Measurements from ENCODE around the gene CSNK2A1. TPM values are rescaled to one million over a fixed set of nuclear protein-coding genes. Genes with fewer than 3 reads are reported as not detected.
A peak's percentile ranks its signal among the peaks of the same experiment; 100 is the strongest.

The CSNK2A1 gene
- total RNA-seq, 1 donor from 2014 or later: 207 TPM

DNA sequence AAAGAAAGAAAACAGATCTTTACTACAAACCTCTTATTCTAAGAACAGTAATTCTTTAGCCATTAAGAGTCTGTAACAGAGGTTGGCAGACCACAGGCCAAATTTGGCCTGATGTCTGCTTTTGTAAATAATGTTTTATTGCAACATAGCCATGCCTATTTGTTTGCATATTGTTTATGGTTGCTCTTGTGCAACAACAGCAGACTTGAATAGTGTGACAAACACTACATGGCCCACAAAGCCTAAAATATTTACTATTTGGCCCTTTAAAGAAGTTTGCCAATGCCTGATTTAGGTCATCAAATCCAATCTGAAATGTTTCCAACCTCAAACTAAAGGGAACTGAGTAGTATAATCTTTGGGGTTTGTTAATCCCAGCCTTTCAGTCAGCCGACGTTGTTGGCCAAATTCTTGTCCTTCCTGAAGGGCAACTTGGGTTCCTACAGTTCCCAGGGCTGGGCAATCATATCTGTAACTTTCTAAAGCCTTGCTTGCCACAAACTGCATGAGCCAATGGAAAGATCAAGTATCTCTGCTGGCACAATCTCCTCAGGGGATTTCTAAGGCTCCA lies 47.4 kb downstream of the CSNK2A1 start:
- Mint-ChIP-seq H3K4me3 (no peak overlapping the region), H3K36me3 (ENCODE audit: low read depth) (peaks cover 5% of the 10 kb centered on the region), H3K27me3 (ENCODE audit: low read depth) (no peaks in the 10 kb centered on the region), H3K4me1 (no peaks in the 10 kb centered on the region), H3K9me3 (no peaks in the 10 kb centered on the region), H3K27ac (ENCODE audit: unreplicated experiment) (peak overlapping the region; percentile 82)
- TF ChIP-seq, protein P1, sequence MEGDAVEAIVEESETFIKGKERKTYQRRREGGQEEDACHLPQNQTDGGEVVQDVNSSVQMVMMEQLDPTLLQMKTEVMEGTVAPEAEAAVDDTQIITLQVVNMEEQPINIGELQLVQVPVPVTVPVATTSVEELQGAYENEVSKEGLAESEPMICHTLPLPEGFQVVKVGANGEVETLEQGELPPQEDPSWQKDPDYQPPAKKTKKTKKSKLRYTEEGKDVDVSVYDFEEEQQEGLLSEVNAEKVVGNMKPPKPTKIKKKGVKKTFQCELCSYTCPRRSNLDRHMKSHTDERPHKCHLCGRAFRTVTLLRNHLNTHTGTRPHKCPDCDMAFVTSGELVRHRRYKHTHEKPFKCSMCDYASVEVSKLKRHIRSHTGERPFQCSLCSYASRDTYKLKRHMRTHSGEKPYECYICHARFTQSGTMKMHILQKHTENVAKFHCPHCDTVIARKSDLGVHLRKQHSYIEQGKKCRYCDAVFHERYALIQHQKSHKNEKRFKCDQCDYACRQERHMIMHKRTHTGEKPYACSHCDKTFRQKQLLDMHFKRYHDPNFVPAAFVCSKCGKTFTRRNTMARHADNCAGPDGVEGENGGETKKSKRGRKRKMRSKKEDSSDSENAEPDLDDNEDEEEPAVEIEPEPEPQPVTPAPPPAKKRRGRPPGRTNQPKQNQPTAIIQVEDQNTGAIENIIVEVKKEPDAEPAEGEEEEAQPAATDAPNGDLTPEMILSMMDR (conservative IDR thresholded peaks at IDR 0.05): no peak
- DNase-seq (ENCODE audit: low read depth, low spot score): no peak

DNA sequence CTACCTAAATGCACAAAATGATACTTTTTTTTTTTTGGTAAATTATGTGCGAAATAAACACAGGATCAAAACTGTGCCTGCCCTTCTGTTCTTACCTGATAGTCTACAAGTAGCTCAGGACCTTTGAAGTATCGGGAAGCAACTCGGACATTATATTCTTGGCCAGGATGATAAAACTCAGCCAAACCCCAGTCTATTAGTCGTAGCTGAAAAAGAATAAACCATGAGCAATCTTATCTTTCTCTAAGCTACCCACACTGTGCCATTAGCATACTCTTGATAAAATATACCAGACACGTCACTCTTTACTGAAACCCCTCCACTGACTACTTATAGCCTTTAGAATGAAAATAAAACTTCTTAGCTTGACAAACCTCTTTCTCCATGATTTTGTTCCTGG lies 51.4 kb downstream of the CSNK2A1 start:
- H3K4me3 Mint-ChIP-seq: no peak overlapping the region
- no peaks in the 10 kb centered on the region for H3K27me3 Mint-ChIP-seq (ENCODE audit: low read depth)
- no peaks in the 10 kb centered on the region for H3K9me3 Mint-ChIP-seq
- DNase-seq (ENCODE audit: low read depth, low spot score): no peak
- no peak overlapping the region for H3K27ac Mint-ChIP-seq (ENCODE audit: unreplicated experiment)
- TF ChIP-seq, protein P1 (conservative IDR thresholded peaks at IDR 0.05): no peak
- no peaks in the 10 kb centered on the region for H3K4me1 Mint-ChIP-seq
- peaks cover 8% of the 10 kb centered on the region for H3K36me3 Mint-ChIP-seq (ENCODE audit: low read depth)

DNA sequence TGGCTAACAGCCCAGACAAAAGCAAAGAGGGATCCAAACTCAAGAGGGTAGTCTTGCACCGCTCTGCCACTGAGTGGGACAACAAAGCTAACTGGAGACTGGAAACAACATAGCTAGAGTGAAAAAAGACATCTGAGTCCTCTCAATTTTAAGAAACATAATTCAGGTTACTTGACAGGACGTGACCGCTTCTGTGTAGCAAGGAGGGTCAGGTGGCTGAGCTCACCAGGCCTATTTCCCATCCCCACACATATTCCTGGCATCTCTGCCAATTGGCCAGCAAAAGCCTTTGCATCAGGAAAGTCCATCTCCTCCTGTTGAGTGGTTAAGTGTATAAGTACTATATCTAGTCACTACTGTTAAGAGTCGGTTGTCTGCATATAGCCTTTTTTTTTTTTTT lies 55.9 kb downstream of the CSNK2A1 start:
- no peak for DNase-seq (ENCODE audit: low read depth, low spot score)
- TF ChIP-seq, protein P1 (conservative IDR thresholded peaks at IDR 0.05): no peak
- no peaks in the 10 kb centered on the region for H3K27me3 Mint-ChIP-seq (ENCODE audit: low read depth)
- H3K36me3 Mint-ChIP-seq (ENCODE audit: low read depth): peaks cover 16% of the 10 kb centered on the region
- no peak overlapping the region for H3K4me3 Mint-ChIP-seq
- no peak overlapping the region for H3K27ac Mint-ChIP-seq (ENCODE audit: unreplicated experiment)
- no peaks in the 10 kb centered on the region for H3K9me3 Mint-ChIP-seq
- no peaks in the 10 kb centered on the region for H3K4me1 Mint-ChIP-seq

DNA sequence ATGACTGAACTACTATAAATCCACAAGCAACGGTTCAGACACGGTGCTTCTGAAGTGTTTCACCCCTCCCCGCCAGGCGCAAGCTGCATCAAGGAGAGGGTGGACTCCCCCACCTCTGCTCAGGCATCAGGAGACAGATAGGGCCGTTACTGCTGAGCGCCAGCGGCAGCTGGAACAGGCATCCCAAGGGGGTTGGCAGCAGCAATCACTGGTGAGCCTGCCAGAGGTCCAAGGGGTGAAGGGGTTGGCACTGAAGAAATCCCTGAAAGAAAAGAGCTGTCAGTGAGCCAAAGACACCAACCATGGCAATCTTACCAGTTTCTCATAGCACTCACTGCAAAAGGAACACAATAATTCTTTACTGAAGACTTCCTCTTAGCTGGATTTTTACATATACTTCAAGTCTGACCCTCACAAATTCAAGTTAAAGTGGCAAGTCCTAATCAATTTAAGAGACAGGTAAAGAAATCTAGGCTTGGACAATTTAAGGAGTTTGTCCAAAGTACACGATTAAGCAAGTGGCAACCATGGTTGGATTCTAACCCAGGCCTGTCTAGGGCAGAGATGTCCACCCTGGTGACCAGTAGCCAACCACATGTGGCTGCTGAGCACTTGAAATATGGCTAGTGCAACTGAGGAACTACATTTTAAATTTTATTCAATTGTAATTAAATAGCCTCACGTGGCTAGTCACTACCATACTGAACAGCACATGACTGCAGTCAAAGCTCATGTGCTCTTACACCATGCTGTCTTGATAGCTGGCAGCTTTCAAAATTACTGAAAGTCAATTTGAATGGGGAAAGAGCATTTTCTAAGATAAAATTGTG lies 59.6 kb downstream of the CSNK2A1 start:
- Mint-ChIP-seq H3K27ac (ENCODE audit: unreplicated experiment) (no peak overlapping the region), H3K4me3 (no peak overlapping the region), H3K27me3 (ENCODE audit: low read depth) (no peaks in the 10 kb centered on the region), H3K36me3 (ENCODE audit: low read depth) (peaks cover 13% of the 10 kb centered on the region), H3K9me3 (no peaks in the 10 kb centered on the region), H3K4me1 (no peaks in the 10 kb centered on the region)
- TF ChIP-seq, protein P1 (conservative IDR thresholded peaks at IDR 0.05): no peak
- DNase-seq (ENCODE audit: low read depth, low spot score): no peak

DNA sequence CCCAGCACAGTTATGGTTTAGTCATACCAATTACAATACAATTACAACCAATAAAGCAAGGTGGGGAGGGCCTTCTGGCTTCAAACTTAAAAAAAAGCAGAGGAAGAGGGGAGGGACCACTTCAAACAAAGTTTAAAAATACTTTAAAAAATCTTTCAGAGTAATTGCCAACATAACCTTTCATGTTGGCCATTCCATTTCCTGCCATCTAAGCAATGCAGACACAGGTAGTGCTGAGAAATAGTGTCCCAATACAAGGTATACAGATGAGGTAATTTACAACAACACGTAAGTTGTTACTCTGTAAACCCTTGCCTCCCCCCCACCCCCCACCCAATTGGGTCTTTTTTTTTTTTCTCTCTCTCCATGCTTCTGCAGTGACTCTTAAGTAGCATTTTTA lies 62.4 kb downstream of the CSNK2A1 start:
- Mint-ChIP-seq H3K4me3 (no peak overlapping the region), H3K27ac (ENCODE audit: unreplicated experiment) (no peak overlapping the region), H3K36me3 (ENCODE audit: low read depth) (peaks cover 10% of the 10 kb centered on the region), H3K27me3 (ENCODE audit: low read depth) (no peaks in the 10 kb centered on the region), H3K9me3 (no peaks in the 10 kb centered on the region), H3K4me1 (no peaks in the 10 kb centered on the region)
- no peak for DNase-seq (ENCODE audit: low read depth, low spot score)
- TF ChIP-seq, protein P1 (conservative IDR thresholded peaks at IDR 0.05): no peak

Data from neural crest cell (in vitro differentiated cells).